ENCODE measurements around the gene TLN1.

TLN1 gene

GRCh38 chr9:35729700-35730485 is 2.1 kb downstream of the TLN1 start:
- peak; percentile 70 to 71 for DNase-seq (ENCODE audit: low read depth in 2 of 2)

- no peak for DNase-seq (ENCODE audit: low read depth in 2 of 2)
These were observed 2.9 kb downstream of the TLN1 start for GRCh38 chr9:35729101-35729500.

DNA sequence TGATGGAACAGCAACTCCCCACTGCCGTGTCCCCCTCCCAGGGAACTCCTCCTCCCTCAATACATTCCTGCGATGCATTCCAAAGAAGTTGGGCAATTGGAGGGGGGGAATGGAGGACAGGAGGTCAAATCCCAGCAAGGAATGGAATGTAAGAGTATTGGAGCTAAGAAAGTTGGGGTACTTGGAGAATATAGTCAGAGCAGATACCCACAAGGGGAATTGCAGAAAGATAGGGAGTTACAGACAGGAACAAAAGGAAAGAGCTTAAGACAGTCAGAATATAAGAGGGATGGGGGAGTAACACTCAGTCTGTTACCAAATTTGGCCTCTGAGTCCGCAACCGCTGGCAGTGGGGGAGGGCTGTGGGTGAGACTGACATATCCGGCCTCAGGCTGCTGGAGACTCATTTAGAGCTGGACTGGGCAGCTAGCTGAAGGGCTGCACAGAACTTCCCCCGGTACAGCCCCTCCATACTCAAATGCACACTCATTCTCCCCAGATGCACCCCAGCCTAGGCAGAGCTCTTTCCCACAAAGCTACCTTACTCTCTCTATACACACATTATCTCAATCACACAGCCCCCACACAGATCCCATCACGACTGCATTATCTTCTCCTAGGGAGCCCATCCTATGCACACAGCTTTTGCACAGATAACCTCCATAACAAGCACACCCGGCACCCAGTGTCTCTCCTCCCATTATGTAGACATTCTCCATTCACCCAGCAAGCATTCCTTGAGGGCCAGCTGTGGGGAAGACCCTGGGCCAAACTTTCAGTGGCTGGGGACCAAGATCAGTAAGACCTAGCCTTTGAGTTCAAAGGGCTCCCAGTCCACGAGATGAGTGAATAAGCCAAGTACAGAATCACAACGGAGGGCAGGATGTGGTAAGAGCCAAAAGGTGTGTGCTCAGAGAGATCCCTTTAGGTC is 3.7 kb downstream of the TLN1 start:
- DNase-seq (ENCODE audit: low read depth in 2 of 2): peak; percentile 87 to 89

DNA sequence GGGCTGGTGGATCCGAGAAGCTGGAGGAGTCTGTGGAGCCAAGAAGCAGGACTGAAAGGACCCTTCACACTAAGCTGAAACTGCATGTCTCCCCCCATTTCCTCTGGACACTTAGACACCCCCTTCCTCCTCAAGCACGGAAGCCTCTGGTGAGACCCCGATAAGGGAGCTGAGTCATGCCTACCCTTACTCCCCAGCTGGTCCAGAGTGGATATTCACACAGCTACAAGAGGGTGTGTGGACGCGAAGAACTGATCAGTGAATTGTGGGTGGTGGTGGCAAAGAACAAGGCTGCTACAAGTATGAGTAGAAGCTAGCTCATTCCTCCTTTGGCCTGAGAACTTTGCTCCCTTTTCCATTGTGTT is 4.3 kb downstream of the TLN1 start:
- DNase-seq (ENCODE audit: low read depth in 2 of 2): no peak

DNA sequence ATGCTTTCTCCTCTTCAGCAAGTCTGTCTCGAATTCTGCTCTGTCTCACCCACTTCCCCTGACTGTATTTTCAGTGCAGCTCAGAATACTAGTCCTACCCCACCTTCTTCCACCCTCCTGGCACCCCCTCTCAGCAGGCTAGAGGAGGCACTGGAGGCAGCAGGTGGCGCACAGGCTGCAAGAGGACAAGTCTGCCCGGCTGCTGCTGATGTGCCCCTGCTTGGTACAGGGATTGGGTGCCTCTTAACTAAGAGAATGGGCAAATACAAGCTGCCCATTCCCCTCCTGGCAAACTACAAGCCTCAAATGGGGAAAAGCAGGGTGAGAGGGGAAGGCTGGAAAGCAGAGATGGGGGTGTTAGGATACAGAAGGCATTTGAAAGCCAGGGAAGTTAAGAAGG is 5.1 kb downstream of the TLN1 start:
- DNase-seq (ENCODE audit: low read depth in 2 of 2): no peak

- no peak for DNase-seq (ENCODE audit: low read depth in 2 of 2)
These were observed 6.6 kb downstream of the TLN1 start for GRCh38 chr9:35725362-35725761.

DNA sequence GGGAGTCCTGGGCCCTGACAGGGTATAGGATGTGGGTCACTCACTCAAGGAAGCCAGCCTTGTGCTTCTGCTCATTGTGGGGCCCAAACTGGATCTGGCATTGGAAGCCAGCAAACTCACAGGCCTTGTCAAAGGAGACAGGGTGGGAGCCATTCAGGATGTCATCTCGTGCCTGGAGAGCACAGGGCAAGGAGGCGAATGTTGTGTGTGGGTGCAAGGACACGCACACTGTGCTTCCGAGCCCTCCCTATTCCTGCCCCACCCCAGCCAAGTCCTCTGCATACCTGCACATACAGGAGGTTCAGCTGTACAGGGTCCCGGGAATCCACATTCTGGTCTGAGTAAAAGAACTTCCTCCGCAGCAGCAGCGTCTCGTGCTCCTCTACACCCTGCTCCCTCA is 8.1 kb downstream of the TLN1 start:
- no peak for DNase-seq (ENCODE audit: low read depth in 2 of 2)

DNA sequence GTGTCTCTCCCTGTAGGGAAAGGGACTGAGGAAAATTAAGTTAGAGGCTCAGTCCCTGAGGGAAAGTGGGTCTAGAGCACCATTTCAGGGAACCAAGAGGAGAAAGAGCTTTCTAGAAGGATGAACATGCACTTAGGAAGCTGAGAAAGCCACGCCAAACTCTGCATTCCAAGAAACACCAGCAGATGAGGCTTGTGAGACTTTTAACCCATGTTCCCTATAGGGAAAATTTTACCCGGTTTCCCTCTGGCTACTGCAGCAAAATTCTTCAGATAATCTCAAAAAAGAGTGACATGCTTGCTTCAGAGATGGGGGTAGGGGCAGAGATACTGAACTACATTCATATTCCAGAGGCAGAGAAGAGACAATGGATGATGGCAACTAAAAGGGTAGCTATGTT is 8.6 kb downstream of the TLN1 start:
- no peak for DNase-seq (ENCODE audit: low read depth in 2 of 2)

GRCh38 chr9:35719546-35719945 is 12.4 kb downstream of the TLN1 start:
- DNase-seq (ENCODE audit: low read depth in 2 of 2): no peak

DNA sequence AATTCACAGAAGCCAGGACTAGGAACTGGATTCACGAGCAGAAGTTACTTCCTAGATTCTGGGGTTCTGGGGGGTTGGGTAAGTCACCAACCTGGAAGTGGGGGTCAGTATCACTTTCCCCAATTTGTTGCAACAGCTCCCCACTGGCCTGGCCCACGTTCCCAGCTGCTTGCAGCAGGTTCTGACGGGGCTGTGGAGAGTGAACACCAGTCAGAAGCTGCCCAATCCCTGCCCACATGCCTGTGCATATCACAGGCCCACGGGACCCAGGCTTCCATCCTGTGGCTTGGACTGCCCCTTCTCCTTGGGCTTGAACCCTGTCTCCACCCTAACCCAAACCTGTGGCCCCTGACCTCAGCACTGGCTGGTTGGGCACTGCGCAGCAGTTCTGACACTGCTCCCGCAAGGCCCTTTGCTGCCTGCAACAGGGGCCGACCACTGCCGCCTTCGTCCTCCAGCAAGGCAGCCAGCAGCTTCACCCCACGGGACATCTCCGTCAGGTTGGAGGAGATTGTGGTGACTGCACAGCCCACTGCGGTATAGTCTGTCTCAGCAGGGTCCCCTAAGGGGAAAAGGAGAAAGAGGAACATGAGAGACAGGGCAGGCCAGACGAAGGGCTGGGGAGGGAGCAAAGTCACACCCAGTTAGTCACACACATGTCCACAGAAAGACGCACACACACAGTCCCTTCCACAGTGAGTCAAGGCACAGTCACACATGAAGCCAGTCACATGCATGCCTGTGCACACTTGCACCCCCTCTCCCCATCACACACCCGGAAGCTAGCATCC is 13.1 kb downstream of the TLN1 start:
- no peak for DNase-seq (ENCODE audit: low read depth in 2 of 2)

DNA sequence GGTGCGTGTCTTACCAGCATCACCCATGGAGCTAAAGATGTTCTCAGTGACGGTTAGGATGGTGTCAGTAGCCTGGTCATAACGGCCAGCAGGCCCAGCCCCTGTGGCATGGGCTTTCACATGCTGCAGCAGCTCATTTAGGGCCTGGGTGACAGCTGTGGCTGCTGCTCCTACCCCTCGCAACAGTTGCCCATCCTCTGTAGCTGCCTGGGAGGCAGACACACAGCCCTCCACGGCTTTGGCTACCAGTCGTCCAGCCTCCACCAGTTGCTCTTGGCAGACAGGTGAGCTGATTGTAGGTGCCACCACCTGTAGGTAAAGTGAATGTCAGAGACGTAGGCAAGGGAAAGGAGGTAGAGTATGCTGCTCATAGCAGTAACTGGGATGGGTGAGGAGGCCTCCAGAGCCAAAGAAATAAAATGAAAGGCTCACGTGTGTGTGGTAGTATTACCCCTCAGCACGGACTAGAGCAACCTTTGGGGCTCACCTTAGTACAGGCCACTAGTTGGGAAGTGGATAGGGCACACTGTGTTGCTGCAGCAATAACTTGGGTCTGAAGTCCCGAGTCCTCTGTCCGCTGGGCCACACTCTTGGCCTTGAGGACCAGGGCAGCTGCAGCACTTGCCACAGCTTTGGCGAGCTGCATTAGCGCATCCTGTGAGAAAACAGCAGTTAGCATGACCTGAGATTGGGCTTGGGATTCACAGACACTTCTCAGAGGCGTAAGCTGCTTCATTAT is 14.7 kb downstream of the TLN1 start:
- no peak for DNase-seq (ENCODE audit: low read depth in 2 of 2)

DNA sequence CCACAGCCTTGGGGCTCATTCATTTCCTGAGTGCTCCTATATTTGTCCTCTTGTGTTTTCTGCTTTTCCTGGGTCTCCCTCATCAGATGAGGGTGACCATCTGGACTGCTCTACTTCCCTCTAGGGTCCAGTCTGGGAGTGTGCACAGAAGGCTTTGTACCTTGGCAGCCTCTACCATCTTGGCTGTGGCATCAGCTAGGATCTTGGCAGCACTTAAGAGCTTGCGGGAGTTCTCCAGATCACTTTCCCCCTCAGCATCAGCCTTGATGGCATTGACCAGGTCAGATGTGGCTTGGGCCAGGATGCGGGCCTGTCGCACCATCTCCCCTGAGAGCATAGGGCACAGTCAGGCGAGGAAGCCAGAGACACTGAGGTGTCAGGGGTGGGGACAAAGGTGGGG is 15.8 kb downstream of the TLN1 start:
- no peak for DNase-seq (ENCODE audit: low read depth in 2 of 2)

DNA sequence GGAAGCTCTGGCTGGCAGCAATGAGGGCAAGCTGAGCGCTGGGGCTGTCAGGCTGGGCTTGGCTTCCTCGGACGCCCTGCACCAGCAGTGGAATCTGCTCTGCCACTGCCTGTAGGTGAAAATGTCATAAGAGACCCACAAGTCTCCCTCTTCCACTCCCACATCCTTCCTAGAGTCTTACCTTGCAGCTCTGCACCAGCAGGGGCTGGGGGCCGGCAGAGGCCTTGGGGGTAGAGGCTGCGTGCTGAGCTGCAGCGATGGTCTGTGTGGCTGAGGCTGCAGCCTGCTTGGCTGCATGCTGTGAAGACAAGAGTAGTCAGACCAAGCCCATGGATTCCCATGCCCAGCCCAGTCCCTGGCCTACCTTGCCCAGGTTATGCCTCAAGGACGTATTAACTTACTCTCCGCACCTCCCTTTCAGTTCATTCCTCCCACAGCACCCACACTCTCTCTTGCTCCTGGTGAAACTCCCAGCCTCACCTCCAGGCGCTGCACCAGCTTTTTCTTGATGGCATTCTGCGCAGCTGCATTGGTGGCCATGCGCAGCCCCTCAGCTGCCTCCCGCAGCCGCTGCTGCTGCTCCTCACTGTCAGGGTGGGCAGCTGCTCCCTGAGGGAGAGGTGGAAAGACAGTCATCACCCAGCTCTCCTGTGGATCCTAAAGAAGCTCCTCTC is 17.3 kb downstream of the TLN1 start:
- no peak for DNase-seq (ENCODE audit: low read depth in 2 of 2)

- no peak for DNase-seq (ENCODE audit: low read depth in 2 of 2)
These were observed 17.9 kb downstream of the TLN1 start for GRCh38 chr9:35714123-35714522.

DNA sequence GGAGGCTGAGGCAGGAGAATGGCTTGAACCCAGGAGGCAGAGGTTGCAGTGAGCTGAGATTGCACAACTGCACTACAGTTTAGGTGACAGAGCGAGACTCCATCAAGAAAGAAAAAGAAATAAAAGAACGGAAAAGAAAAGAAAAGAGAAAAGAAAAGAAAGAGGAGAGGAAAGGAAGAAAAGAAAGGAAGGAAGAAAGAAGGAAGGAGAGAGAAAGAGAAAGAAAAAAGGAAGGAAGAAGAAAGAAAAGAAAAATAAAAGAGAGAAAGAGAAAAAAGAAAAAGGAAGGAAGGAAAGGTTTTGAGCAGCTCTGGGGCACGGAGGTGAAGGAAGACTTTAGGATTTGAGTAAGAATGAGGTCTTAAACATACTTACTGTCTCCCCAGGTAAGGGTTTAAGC is 18.4 kb downstream of the TLN1 start:
- DNase-seq (ENCODE audit: low read depth in 2 of 2): no peak

DNA sequence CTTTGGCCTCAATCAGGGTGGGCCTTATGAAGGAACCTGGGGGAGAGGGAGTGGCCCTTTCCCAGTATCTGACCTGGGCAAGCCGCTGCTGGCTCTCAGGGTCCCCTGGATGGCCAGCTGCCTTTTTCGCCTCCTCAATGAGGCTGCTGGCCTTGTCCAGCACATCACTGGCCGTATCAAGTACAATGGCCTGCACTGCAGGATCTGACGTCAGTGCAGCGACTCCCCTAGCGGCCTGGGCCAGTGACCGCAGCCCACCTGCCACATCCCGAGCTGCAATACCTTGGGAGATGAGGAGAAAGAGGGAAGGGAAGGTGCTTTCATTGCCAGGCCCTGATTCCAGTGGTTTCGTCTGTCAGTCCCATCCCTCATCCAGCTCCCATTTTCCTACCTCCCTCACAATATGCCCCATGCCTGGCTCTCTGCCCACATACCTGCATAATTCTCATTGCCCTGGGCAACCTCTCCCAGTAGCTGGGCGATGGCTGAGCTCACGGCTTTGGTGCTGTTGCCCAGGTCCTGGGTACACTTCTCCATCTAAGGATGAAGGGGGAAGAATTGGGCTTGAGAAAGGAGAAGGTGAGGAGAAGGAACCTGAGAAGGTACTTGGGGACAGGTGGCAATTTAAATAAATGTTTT is 19.1 kb downstream of the TLN1 start:
- no peak for DNase-seq (ENCODE audit: low read depth in 2 of 2)

- DNase-seq (ENCODE audit: low read depth in 2 of 2): no peak
These were observed 20.2 kb downstream of the TLN1 start for GRCh38 chr9:35711501-35712428.

- no peak for DNase-seq (ENCODE audit: low read depth in 2 of 2)
These were observed 21.0 kb downstream of the TLN1 start for GRCh38 chr9:35710818-35711500.

GRCh38 chr9:35708146-35708545 is 23.8 kb downstream of the TLN1 start:
- no peak for DNase-seq (ENCODE audit: low read depth in 2 of 2)
